ENCODE results near the gene PERM1.

DNA sequence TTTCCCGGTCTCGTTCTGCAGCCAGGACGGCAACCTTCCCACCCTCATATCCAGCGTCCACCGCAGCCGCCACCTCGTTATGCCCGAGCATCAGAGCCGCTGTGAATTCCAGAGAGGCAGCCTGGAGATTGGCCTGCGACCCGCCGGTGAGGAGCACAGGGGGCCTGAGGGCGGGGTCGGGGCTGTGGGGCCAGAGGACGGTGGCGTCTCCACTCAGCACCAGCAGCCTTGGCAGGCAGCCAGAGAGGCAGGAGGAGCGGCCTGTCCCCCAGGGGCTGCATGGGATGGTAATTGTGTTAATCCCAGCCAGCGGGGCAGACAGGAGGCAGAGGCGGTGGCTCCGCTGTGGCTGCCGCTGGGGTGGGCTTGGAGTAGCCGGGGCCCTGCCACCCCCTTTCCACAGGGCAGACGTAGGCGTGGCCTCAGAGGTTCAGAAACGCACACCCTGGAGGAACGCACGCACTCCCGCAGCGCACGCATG lies 46.1 kb downstream of the PERM1 start:
- TF ChIP-seq, protein P1, sequence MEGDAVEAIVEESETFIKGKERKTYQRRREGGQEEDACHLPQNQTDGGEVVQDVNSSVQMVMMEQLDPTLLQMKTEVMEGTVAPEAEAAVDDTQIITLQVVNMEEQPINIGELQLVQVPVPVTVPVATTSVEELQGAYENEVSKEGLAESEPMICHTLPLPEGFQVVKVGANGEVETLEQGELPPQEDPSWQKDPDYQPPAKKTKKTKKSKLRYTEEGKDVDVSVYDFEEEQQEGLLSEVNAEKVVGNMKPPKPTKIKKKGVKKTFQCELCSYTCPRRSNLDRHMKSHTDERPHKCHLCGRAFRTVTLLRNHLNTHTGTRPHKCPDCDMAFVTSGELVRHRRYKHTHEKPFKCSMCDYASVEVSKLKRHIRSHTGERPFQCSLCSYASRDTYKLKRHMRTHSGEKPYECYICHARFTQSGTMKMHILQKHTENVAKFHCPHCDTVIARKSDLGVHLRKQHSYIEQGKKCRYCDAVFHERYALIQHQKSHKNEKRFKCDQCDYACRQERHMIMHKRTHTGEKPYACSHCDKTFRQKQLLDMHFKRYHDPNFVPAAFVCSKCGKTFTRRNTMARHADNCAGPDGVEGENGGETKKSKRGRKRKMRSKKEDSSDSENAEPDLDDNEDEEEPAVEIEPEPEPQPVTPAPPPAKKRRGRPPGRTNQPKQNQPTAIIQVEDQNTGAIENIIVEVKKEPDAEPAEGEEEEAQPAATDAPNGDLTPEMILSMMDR (IDR thresholded peaks at IDR 0.05), result no peak
- TF ChIP-seq TCF7L2 (IDR thresholded peaks at IDR 0.05; ENCODE audit: low read depth, low read length) (no peak), POLR2AphosphoS5 (IDR thresholded peaks at IDR 0.05; ENCODE audit: low read depth, low read length) (no peak)

All from Panc1 (cell line).